GM12878 (cell line): ENCODE measurements around the gene COX6B1.

Experiments used
- EP300 ChIP-seq, 2 experiments: fragments of 150-350 bp in 1 of 2; IDR thresholded peaks; 2 replicates each; pipeline ENCODE4 v1.6.1; 2011 to 2012; ENCODE audit warnings: low read depth in 2 of 2, low read length in 2 of 2, borderline replicate concordance in 1 of 2, improper control_type of control experiment in 1 of 2, inconsistent platforms in 1 of 2; ENCODE audit not compliant: control insufficient read depth in 1 of 2
- KDM1A ChIP-seq: fragments of 200-600 bp; sonication (generic); IDR thresholded peaks from 2 replicates; pipeline ENCODE4 v1.6.1; 2016; ENCODE audit warnings: borderline replicate concordance
- RFX5 ChIP-seq: IDR thresholded peaks from 2 replicates; pipeline ENCODE4 v1.6.1; 2011; ENCODE audit warnings: low read depth, low read length, improper control_type of control experiment
- TF ChIP-seq, protein P1 (sequence below), 3 experiments: IDR thresholded peaks in 2 of 3; conservative IDR thresholded peaks in 1 of 3; 2 replicates each; pipeline ENCODE4 v1.5.1; 2011; ENCODE audit warnings: low read depth in 3 of 3, low read length in 3 of 3, mild to moderate bottlenecking in 3 of 3, control low read depth in 2 of 3, moderate library complexity in 2 of 3, inconsistent platforms in 1 of 3, mixed read lengths in 1 of 3; ENCODE audit not compliant: control insufficient read depth in 2 of 3, insufficient read depth in 1 of 3; ENCODE audit errors: extremely low read depth in 1 of 3

DNA sequence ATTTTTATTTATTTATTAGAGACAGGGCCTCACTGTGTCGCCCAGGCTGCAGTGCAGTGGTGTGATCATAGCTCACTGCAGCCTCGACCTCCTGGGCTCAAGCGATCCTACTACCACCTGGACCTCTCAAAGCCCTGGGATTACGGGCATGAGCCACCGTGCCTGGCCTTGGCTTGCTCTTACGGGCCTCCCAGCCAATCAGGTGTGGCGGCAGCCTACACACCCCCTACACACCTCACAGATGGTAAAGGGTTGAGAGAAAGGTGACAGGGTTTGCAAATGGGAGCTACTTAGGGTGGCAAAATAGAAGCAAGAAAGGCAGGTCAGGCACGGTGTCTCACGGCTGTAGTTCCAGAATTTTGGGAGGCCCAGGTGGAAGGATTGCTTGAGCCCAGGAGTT lies 55.2 kb downstream of the COX6B1 start:
- TF ChIP-seq EP300 (IDR thresholded peaks at IDR 0.05; ENCODE audit: borderline replicate concordance in 1 of 2, control insufficient read depth in 1 of 2, low read depth in 2 of 2, low read length in 2 of 2) = no peak
- no peak for TF ChIP-seq KDM1A
- TF ChIP-seq, protein P1, sequence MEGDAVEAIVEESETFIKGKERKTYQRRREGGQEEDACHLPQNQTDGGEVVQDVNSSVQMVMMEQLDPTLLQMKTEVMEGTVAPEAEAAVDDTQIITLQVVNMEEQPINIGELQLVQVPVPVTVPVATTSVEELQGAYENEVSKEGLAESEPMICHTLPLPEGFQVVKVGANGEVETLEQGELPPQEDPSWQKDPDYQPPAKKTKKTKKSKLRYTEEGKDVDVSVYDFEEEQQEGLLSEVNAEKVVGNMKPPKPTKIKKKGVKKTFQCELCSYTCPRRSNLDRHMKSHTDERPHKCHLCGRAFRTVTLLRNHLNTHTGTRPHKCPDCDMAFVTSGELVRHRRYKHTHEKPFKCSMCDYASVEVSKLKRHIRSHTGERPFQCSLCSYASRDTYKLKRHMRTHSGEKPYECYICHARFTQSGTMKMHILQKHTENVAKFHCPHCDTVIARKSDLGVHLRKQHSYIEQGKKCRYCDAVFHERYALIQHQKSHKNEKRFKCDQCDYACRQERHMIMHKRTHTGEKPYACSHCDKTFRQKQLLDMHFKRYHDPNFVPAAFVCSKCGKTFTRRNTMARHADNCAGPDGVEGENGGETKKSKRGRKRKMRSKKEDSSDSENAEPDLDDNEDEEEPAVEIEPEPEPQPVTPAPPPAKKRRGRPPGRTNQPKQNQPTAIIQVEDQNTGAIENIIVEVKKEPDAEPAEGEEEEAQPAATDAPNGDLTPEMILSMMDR (IDR thresholded peaks at IDR 0.05 in 2 of 3, conservative IDR thresholded peaks at IDR 0.05 in 1 of 3; ENCODE audit: control insufficient read depth in 2 of 3, extremely low read depth in 1 of 3, insufficient read depth in 1 of 3, low read depth in 3 of 3, low read length in 3 of 3) = no peak
- TF ChIP-seq RFX5 = no peak
